ENCODE data around the gene MCTP1.

GRCh38 chr5:95178046-95178651 lies 106.7 kb downstream of the MCTP1 start:
- TF ChIP-seq CTCF (IDR thresholded peaks at IDR 0.05) (no peak), POLR2A (IDR thresholded peaks at IDR 0.05) (no peak)
